ENCODE results near the gene CLCN1.
"Not testable (repeated sequence)": the region's sequence is repeated elsewhere in the genome, so short reads cannot be mapped to it uniquely, and the experiment has no call there.

The CLCN1 gene

GRCh38 chr7:143385891-143386781 lies 70.2 kb downstream of the CLCN1 start:
- no peak for DNase-seq (ENCODE audit: low spot score)

- no peak for DNase-seq (ENCODE audit: low spot score)
Measured at GRCh38 chr7:143387156-143387975, 71.5 kb downstream of the CLCN1 start.

DNA sequence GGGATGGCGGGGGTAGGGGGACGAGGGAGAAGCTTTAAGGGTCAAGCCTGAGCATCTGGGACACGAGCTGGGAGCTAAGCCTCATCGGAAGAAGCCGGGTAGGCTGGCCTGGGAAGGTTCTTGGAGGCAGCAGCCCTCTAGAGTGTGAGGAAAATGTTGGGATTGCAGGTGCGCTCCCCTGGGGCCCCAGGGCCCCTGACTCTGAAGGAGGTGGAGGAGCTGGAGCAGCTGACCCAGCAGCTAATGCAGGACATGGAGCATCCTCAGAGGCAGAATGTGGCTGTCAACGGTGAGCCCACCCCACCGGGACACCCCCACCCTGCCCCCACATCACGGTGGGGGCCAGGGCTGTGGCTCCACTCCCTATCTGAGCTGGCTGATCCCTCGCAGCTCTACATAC lies 72.1 kb downstream of the CLCN1 start:
- DNase-seq (ENCODE audit: low spot score) = no peak

DNA sequence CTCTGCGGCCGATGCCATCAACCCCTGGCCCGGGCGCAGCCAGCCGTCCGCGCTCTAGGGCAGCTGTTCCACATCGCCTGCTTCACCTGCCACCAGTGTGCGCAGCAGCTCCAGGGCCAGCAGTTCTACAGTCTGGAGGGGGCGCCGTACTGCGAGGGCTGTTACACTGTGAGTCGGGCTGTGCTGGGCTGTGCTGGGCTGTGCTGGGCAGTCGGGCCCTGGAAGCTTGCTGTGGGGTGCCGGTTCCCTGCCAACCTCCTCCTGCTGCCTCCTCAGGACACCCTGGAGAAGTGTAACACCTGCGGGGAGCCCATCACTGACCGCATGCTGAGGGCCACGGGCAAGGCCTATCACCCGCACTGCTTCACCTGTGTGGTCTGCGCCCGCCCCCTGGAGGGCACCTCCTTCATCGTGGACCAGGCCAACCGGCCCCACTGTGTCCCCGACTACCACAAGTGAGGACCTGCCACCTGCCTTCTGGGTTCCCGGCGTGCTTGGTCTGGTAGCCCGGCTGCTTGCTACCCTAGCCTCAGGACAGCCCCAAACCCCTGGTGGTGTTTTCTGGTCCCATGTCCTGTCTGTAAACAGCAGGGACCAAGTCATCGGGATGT lies 72.7 kb downstream of the CLCN1 start:
- DNase-seq (ENCODE audit: low spot score) = no peak

DNA sequence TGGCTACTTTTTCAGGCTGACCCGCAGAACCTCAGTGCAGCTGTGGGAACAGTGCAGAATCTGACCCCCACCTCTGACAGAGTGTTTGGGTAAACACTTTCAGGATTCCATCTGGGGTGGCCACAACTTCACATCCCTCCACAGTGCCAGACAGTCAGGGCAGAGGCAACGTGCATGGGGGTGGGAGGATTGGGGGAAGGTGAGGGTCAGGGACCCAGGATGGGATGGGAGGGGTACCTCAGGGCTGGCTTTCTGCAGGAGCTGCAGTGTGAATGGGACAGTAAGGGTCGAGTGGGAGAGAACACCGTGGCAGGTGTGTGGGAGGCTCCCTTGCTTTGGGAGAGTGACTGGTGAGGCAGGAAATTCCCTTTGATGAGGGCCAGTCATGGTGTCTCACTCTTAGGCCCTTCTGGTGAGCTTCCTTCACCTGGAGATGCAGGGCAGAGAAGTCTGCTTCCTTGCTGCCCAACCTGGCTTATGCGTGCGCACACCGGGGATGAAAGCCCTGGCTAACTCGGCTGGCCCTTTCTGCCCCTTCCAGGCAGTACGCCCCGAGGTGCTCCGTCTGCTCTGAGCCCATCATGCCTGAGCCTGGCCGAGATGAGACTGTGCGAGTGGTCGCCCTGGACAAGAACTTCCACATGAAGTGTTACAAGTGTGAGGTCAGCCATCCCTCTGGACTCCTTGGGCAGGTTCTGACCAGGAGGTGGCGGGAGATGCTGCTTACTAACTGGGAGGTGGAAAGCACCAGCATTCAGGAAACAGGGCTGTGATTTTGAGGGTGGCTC lies 73.6 kb downstream of the CLCN1 start:
- DNase-seq (ENCODE audit: low spot score) = no peak

DNA sequence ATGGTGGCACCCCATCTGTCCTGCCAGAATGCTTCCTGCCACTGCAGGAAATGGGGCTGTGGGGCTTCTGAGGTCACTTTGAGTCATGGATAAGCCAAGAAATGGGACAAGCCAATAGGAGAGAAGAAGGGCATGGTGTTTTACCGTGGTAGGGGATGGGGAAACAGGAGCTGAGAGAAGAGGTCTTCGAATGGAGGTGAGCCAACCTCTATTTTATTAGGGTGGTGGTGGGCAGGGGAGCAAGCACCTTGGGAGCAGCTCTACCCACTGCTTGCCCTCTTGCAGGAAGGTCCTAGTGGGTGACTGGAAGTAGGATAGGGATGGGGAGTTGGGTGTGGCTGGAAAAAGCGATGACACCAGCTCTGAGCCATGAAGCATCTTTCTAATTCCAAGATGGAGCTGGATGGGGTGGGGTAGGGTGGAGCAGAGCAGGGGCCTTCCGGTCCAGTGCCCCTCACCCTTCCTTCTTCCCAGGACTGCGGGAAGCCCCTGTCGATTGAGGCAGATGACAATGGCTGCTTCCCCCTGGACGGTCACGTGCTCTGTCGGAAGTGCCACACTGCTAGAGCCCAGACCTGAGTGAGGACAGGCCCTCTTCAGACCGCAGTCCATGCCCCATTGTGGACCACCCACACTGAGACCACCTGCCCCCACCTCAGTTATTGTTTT lies 74.3 kb downstream of the CLCN1 start:
- no peak for DNase-seq (ENCODE audit: low spot score)

- DNase-seq (ENCODE audit: low spot score) = no peak
Measured at GRCh38 chr7:143390773-143391317, 74.9 kb downstream of the CLCN1 start.

- DNase-seq (ENCODE audit: low spot score) = no peak
Measured at GRCh38 chr7:143391462-143392404, 75.8 kb downstream of the CLCN1 start.

GRCh38 chr7:143392427-143392826 lies 76.5 kb downstream of the CLCN1 start:
- not testable (repeated sequence) for DNase-seq (ENCODE audit: low spot score)

GRCh38 chr7:143392875-143393266 lies 77.0 kb downstream of the CLCN1 start:
- no peak for DNase-seq (ENCODE audit: low spot score)

DNA sequence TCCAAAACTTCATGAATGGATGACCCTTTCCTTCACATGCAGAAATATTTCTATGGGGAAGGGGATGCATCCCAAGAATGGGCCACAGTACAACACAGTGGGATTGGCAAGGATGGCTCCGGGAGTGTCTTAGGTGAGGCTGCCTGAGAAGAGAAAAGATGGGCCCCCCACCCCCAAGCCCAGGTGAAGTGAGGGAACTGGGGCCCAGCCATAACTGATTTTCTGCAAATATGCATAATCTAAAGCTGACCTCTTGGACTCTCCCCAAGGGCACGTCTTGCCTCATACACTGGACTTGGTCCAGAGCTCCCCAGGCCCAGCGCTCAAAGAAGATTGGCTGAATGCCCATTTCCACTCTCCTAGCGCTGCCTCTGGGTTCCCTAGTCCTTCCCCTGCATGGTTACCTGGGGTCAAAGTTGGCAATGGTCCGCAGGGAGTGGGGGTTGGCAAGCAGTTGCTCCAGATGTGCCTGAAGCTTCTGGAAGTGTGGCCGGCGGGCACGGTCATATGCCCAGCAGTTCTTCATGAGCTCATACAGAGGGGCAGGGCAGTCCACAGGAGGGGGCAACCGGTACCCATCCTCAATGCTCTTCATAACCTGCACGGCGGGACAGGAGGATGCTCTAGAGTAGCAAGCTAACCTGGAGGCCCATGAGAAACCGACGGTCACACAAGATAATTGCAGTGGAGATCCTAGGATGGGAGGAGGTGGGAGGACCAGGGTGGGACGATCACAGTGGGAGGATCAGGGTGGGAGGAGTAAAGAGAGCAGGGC lies 77.5 kb downstream of the CLCN1 start:
- DNase-seq (ENCODE audit: low spot score) = peak; percentile 76

DNA sequence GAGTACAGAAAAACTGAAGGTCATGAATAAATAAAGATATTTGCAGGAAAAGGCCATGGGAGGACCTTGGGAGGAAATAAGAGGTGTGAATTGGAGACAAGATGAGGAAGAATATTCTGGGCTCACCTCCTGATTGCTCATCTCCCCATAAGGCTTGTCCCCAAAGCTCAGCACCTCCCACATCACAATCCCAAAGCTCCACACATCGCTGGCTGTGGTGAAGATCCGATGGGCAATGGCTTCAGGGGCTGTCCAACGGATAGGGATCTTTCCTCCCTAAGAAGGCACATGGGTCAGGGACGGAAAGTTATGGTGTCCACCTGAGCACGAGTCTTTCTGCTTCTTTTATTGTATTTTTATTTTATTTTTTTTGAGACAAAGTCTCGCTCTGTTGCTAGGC lies 78.2 kb downstream of the CLCN1 start:
- DNase-seq (ENCODE audit: low spot score) = no peak

- no peak for DNase-seq (ENCODE audit: low spot score)
Measured at GRCh38 chr7:143394777-143395176, 78.9 kb downstream of the CLCN1 start.

- DNase-seq (ENCODE audit: low spot score) = peak; percentile 89
Measured at GRCh38 chr7:143395187-143396149, 79.6 kb downstream of the CLCN1 start.

DNA sequence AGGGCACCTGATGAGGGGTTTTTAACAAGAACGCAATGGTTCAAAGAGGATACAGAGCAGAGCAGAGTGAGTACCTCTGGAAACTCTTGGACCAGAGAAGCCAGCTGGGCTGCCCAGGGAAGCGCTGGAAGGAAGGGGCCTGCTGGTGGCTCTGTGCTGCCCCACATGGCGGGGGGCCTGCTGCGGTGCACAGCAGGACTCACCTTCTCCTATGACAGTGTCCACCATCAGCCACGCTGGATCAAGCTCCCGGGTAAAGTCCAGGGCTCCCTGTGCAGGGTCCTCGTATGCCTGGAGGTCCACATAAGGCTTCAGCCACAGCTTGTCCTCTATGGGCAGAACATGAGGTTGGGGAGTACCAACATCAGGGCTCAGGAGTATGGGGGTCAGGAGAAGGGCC lies 80.3 kb downstream of the CLCN1 start:
- DNase-seq (ENCODE audit: low spot score) = no peak

DNA sequence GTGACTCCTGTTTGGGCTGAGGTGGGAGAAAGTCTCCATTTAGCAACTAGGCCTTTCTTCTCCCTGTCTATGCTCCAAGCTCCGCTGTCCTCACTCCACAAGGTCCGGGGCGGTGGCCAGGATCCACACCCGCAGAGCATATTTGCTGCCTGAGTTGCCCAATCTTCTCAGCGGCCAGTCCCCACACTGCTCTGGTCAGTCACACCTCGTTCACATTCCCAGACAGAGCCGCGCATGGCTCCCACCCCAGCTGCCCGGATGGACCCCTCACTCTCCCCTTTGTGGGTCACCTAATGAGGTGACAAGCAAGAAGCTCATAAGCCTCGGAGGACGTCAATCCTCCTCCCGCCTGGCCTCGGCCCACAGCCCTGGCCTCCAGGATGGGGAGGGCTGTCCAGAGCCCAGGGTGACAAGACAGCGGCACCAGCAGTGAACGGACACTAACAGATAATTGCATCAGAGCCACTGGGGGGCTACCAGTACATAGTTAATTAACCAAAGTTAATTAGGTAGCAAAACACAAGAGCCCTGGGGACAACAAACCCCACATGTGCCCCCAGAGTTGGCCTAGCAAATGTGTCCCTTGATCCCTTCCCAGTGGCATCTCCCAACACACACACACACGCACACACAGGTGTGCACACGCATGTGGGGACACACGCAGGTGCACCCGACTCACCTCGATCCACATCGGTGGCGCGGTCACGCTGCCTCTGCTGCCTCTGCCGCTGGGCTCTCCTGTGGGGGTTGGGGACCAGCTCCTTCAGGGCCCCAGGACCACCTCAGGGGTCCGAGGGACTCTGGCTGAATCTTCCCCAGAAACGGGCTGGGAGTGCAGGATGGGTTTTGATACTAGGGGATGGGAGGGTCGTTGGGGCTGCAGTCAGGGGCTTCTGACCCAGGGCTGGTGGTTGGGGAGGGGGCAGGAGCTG lies 81.0 kb downstream of the CLCN1 start:
- DNase-seq (ENCODE audit: low spot score) = peak; percentile 68
